Measurements from ENCODE around the gene PKD1L1. TPM values are rescaled to one million over a fixed set of nuclear protein-coding genes. Genes with fewer than 3 reads are reported as not detected.

The PKD1L1 gene
- total RNA-seq, 1 experiment from 2014 or later: 0.17 TPM

- Histone ChIP-seq H3K4me2 (ENCODE audit: insufficient read depth, insufficient read length, low read length) (no peak overlapping the region), H3K9me3 (ENCODE audit: control insufficient read depth, low read depth, low read length) (no peaks in the 10 kb centered on the region), H2AFZ (ENCODE audit: low read length) (no peak overlapping the region), H2BK12ac (ENCODE audit: insufficient read length, low read depth, low read length) (no peak overlapping the region), H4K5ac (ENCODE audit: insufficient read length, low read depth, low read length) (no peak overlapping the region), H3K56ac (ENCODE audit: insufficient read length, low read depth, low read length) (no peak overlapping the region), H3K14ac (ENCODE audit: insufficient read depth, low read length) (no peak overlapping the region), H3K18ac (ENCODE audit: insufficient read length, low read depth, low read length) (no peak overlapping the region), H4K8ac (replicated peaks; ENCODE audit: insufficient read length, low read depth, low read length) (no peak overlapping the region), H3K4ac (ENCODE audit: low read depth, low read length) (no peak overlapping the region), H3K79me2 (ENCODE audit: insufficient read depth, low read length) (no peaks in the 10 kb centered on the region), H3K4me1 (ENCODE audit: insufficient read depth, low read length) (no peaks in the 10 kb centered on the region), H3K23me2 (ENCODE audit: insufficient read length, low read depth, low read length, poor library complexity, severe bottlenecking) (no peaks in the 10 kb centered on the region), H3K9ac (ENCODE audit: extremely low read depth, insufficient read length, low read length) (no peak overlapping the region), H3K79me1 (ENCODE audit: insufficient read depth, low read depth, low read length, poor library complexity, severe bottlenecking) (no peaks in the 10 kb centered on the region), H3T11ph (ENCODE audit: low read length) (no peak overlapping the region), H2BK20ac (ENCODE audit: low read depth, low read length, poor library complexity, severe bottlenecking) (no peak overlapping the region), H2AK5ac (ENCODE audit: insufficient read length, low read length) (no peak overlapping the region), H3K23ac (ENCODE audit: insufficient read length, low read depth, low read length) (no peak overlapping the region), H4K20me1 (ENCODE audit: control insufficient read depth, insufficient read depth, insufficient read length) (no peaks in the 10 kb centered on the region), H3K27ac (ENCODE audit: insufficient read length, low read depth, low read length) (no peak overlapping the region), H3K27me3 (ENCODE audit: insufficient read depth, low read length) (no peaks in the 10 kb centered on the region), H4K91ac (ENCODE audit: insufficient read length, low read depth, low read length) (no peak overlapping the region), H2BK120ac (ENCODE audit: low read depth, low read length, poor library complexity, severe bottlenecking) (no peak overlapping the region), H2BK5ac (ENCODE audit: insufficient read length, low read length) (no peak overlapping the region), H2BK15ac (ENCODE audit: low read depth, low read length) (no peak overlapping the region)
- Mint-ChIP-seq H3K4me3 (no peak overlapping the region), H3K9me3 (no peaks in the 10 kb centered on the region), H3K36me3 (ENCODE audit: insufficient read depth in 1 of 3, low read depth in 3 of 3) (no peaks in the 10 kb centered on the region), H3K27ac (no peak overlapping the region), H3K27me3 (ENCODE audit: low read depth) (no peaks in the 10 kb centered on the region; the same call in 1 of the 2 replicates), H3K4me1 (peaks cover 4 to 10% of the 10 kb centered on the region in 2 experiments; a peak in 3 of 4 replicates)
- no CpG with 5 or more reads among the region's 10 CpGs for WGBS (ENCODE audit: extremely low coverage, insufficient read length, low lambda C conversion rate)
- TF ChIP-seq CTCF (conservative IDR thresholded peaks at IDR 0.05): no peak
- no peak for DNase-seq
Measured at GRCh38 chr7:47813620-47814260, 134.5 kb downstream of the PKD1L1 start.
